Naive thymus-derived CD4-positive, alpha-beta T cell (primary cell): ENCODE results near the gene PDZD2. TPM values are rescaled to one million over a fixed set of nuclear protein-coding genes. Genes with fewer than 3 reads are reported as not detected.
A peak's percentile ranks its signal among the peaks of the same experiment; 100 is the strongest.

Source experiments
- ATAC-seq: fragments of 150-1000 bp; cut with Tn5 transposase; 2 replicates; pipeline ENCODE4 v1.10.0; 2021; ENCODE audit warnings: mild to moderate bottlenecking, moderate library complexity
- CTCF ChIA-PET: fragments of 350-600 bp; sonication (Branson Sonifier 250); formaldehyde crosslinking; loops from one replicate; lab custom pipeline; 2021; ENCODE audit warnings: antibody characterized with exemption; lab: Charles Lee
- POLR2A ChIA-PET: fragments of 350-600 bp; sonication (Branson Sonifier 250); formaldehyde crosslinking; loops from one replicate; lab custom pipeline; 2021; ENCODE audit warnings: antibody characterized with exemption, inconsistent platforms; lab: Charles Lee
- DNase-seq, 9 donors: peaks; one replicate each; pipeline versions ENCODE4 v3.0.0 to v3.0.0-alpha.2; 2020 to 2022; ENCODE audit warnings: mixed read lengths in 1 of 9
- H3K27ac ChIP-seq: one replicate; pipeline ENCODE4 v1.7.0; 2013; ENCODE audit warnings: mild to moderate bottlenecking, low read depth, low read length, moderate library complexity
- H3K27me3 ChIP-seq, 2 donors: one replicate each; pipeline ENCODE4 v1.7.0; 2013; ENCODE audit warnings: low read length in 2 of 2, mild to moderate bottlenecking in 2 of 2, moderate library complexity in 2 of 2; ENCODE audit not compliant: control insufficient read depth in 2 of 2, insufficient read depth in 2 of 2
- H3K36me3 ChIP-seq, 3 experiments: 1 replicate in 2 of 3; 2 replicates in 1 of 3; pipeline ENCODE4 v1.7.0; 2013; ENCODE audit warnings: low read length in 3 of 3, mild to moderate bottlenecking in 3 of 3, moderate library complexity in 1 of 3; ENCODE audit not compliant: insufficient read depth in 3 of 3, control insufficient read depth in 2 of 3
- H3K4me1 ChIP-seq, 2 donors: one replicate each; pipeline ENCODE4 v1.7.0; 2013; ENCODE audit warnings: low read length in 2 of 2, mild to moderate bottlenecking in 2 of 2, moderate library complexity in 1 of 2; ENCODE audit not compliant: control insufficient read depth in 2 of 2, insufficient read depth in 2 of 2
- H3K4me3 ChIP-seq: 2 replicates; pipeline ENCODE4 v1.7.0; 2013; ENCODE audit warnings: mild to moderate bottlenecking, low read length
- H3K9me3 ChIP-seq, 3 experiments: 1 replicate in 2 of 3; 2 replicates in 1 of 3; pipeline ENCODE4 v1.7.0; 2013; ENCODE audit warnings: low read length in 3 of 3; ENCODE audit not compliant: control insufficient read depth in 2 of 3
- H3K27ac Mint-ChIP-seq, 9 donors: one replicate each; pipeline ENCODE4 v1.8.0; 2020 to 2022; ENCODE audit warnings: mixed read lengths in 9 of 9, mild to moderate bottlenecking in 8 of 9, moderate library complexity in 5 of 9, inconsistent platforms in 2 of 9
- H3K27me3 Mint-ChIP-seq, 5 donors: one replicate each; pipeline ENCODE4 v1.8.0; 2021 to 2022; ENCODE audit warnings: mixed read lengths in 5 of 5, mild to moderate bottlenecking in 1 of 5
- H3K36me3 Mint-ChIP-seq, 5 donors: one replicate each; pipeline ENCODE4 v1.8.0; 2020 to 2022; ENCODE audit warnings: mixed read lengths in 5 of 5, mild to moderate bottlenecking in 3 of 5, inconsistent platforms in 1 of 5
- H3K4me1 Mint-ChIP-seq, 7 donors: one replicate each; pipeline ENCODE4 v1.8.0; 2020 to 2022; ENCODE audit warnings: mixed read lengths in 7 of 7, mild to moderate bottlenecking in 3 of 7, inconsistent platforms in 1 of 7
- H3K4me3 Mint-ChIP-seq, 10 donors: one replicate each; pipeline ENCODE4 v1.8.0; 2020 to 2022; ENCODE audit warnings: mild to moderate bottlenecking in 10 of 10, mixed read lengths in 10 of 10, moderate library complexity in 6 of 10, inconsistent platforms in 2 of 10
- H3K9me3 Mint-ChIP-seq, 11 donors: one replicate each; pipeline ENCODE4 v1.8.0; 2020 to 2022; ENCODE audit warnings: mixed read lengths in 11 of 11, mild to moderate bottlenecking in 4 of 11, inconsistent platforms in 1 of 11, moderate library complexity in 1 of 11
- intact Hi-C, 2 donors: fragments of 100-400 bp; cut with micrococcal nuclease; formaldehyde crosslinking; loops; one replicate each; pipeline ENCODE4 v1.15.1; 2023
- polyA plus RNA-seq, 2 donors: library from polyadenylated mRNA; unstranded; fragments of 300-500 nt; fragmentation: Illumina TruSeq; gene quantifications; one replicate each; pipeline ENCODE4 v1.2.3, GENCODE V29; 2021
- total RNA-seq, 6 experiments: library from RNA in 5 of 6; stranded (reverse) in 5 of 6; gene quantifications; 1 replicate in 5 of 6; 2 replicates in 1 of 6; pipeline ENCODE4 v1.2.3 and lab custom pipeline; 2021 to 2026

Gene PDZD2
- total and polyA plus RNA-seq, 7 experiments from 2014 or later: 1.1 to 2.7 (median 1.3) TPM; not detected in 1

DNA sequence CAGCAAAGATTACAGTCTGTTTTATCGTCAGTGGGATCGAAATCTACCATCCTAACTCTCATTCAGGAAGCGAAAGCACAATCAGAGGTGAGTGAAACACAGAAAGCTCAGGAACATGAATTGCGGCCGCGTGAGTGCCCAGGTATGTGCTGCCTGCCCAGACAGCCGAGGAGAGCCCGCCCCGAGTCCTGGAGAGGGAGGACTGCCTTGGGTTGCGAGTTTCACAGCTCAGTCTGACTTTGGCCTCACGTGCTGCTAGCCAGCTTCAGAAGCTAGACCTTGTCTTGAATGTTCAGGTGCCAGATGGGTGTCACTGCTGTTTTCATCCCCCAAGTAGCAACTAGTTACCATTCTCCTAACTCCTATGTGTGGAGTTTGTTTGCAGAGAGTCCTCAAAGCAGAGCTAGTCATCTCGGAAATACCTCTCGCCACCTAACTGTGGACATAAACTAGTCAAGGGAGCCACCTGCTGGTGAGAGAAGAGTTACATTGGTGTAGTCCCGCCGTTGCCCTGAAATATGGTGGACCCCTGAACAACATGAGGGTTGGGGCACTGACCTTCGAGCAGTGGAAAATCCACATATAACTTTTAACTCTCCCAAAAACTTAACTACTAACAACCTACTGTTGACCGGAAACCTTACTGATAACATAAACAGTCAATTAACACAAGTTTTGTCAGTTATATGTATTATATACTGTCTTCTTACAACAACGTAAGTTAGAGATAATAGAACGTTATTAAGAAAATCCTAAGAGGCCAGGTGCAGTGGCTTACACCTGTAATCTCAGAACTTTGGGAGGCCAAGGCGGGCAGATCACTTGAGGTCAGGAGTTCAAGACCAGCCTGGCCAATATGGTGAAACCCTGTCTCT, 454.2 kb downstream of the PDZD2 start:
- no peaks in the 10 kb centered on the region for H3K4me1 ChIP-seq
- no peak overlapping the region for H3K4me3 ChIP-seq
- ATAC-seq: peak; percentile 89
- Mint-ChIP-seq H3K36me3 (peaks cover 0 to 9% (median 2%) of the 10 kb centered on the region in 5 donors), H3K4me3 (no peak overlapping the region), H3K9me3 (peaks cover 0 to under 1% (median 0%) of the 10 kb centered on the region in 11 donors), H3K27me3 (no peaks in the 10 kb centered on the region), H3K27ac (peak overlapping the region in 2 of 9 donors; percentile 60 to 71), H3K4me1 (peaks cover 0 to 7% (median 4%) of the 10 kb centered on the region in 7 donors)
- ChIA-PET CTCF (interaction anchor here (0.6 to 1.8 kb wide), 10 partner anchors 12 to 683 kb away, joined by 3 to 22 read pairs (median 4); no protein-coding TSS in a partner anchor), POLR2A (no interaction called here)
- DNase-seq: peak; percentile 27 to 76 (median 65)
- H3K9me3 ChIP-seq: no peaks in the 10 kb centered on the region
- no peaks in the 10 kb centered on the region for H3K36me3 ChIP-seq
- no peak overlapping the region for H3K27ac ChIP-seq
- intact Hi-C loops: loop anchor here (1.0 to 5.0 kb wide), 4 partner anchors 17 to 512 kb away; partner anchors contain the start of gene PDZD2 (in 1 of the 2)
- no peaks in the 10 kb centered on the region for H3K27me3 ChIP-seq

- DNase-seq (no peak), ATAC-seq (no peak)
- Mint-ChIP-seq H3K4me3 (no peak overlapping the region), H3K4me1 (peaks cover 0 to 7% (median 4%) of the 10 kb centered on the region in 7 donors), H3K9me3 (no peaks in the 10 kb centered on the region), H3K36me3 (peaks cover 0 to 13% (median 7%) of the 10 kb centered on the region in 5 donors), H3K27me3 (no peaks in the 10 kb centered on the region), H3K27ac (peak overlapping the region in 3 of 9 donors; percentile 6 to 64 (median 62))
- Histone ChIP-seq H3K36me3 (peaks cover 0 to 1% (median 0%) of the 10 kb centered on the region in 3 experiments), H3K27ac (no peak overlapping the region), H3K9me3 (no peaks in the 10 kb centered on the region), H3K27me3 (no peaks in the 10 kb centered on the region), H3K4me1 (no peaks in the 10 kb centered on the region), H3K4me3 (no peak overlapping the region)
- CTCF ChIA-PET: interaction anchor here (0.8 kb wide), 1 partner anchor 270 kb away, joined by 3 read pairs; no protein-coding TSS in a partner anchor
- POLR2A ChIA-PET: interaction anchor here (0.6 kb wide), 1 partner anchor 10 kb away, joined by 3 read pairs; no protein-coding TSS in a partner anchor
- intact Hi-C loops: loop anchor here in 1 of 2 donors (5.0 kb wide), 1 partner anchor 457 kb away; the partner anchor contains the start of gene PDZD2
Measured at GRCh38 chr5:32094691-32095090, 455.8 kb downstream of the PDZD2 start.

DNA sequence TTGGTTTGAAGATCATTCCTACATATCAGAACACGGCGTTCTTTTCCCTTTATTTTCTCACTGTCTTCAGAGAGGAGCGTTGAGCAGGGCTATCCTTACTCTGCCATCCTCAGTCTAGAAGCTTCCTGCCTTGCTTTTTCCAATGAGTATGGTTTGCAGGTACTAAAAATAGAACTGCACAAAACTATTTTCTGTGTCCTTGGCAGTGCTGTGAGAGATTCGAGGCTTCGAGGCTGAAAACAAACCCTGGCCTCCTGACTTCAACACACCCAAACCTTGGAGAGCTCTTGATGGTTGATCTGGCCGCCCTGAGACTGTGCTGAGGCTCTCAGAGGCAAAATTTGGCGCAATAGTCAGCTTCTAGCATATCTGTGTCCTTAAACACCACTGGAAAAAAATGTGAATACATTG, 456.3 kb downstream of the PDZD2 start:
- intact Hi-C loops: no loop called here
- Histone ChIP-seq H3K27me3 (no peaks in the 10 kb centered on the region), H3K36me3 (peaks cover 0 to 7% (median 0%) of the 10 kb centered on the region in 3 experiments), H3K4me3 (no peak overlapping the region), H3K27ac (no peak overlapping the region), H3K4me1 (no peaks in the 10 kb centered on the region), H3K9me3 (no peaks in the 10 kb centered on the region)
- Mint-ChIP-seq H3K27ac (peak overlapping the region in 3 of 9 donors; percentile 6 to 64 (median 25)), H3K36me3 (peaks cover 0 to 17% (median 7%) of the 10 kb centered on the region in 5 donors), H3K4me1 (peaks cover 0 to 7% (median 4%) of the 10 kb centered on the region in 7 donors), H3K4me3 (no peak overlapping the region), H3K27me3 (no peaks in the 10 kb centered on the region), H3K9me3 (no peaks in the 10 kb centered on the region)
- DNase-seq (no peak), ATAC-seq (no peak)
- ChIA-PET POLR2A (no interaction called here), CTCF (interaction anchor here (0.8 to 0.9 kb wide), 2 partner anchors 270 to 510 kb away, joined by 3 read pairs; no protein-coding TSS in a partner anchor)

- intact Hi-C loops: no loop called here
- POLR2A ChIA-PET: no interaction called here
Measured at GRCh38 chr5:32096891-32097595, 458.1 kb downstream of the PDZD2 start.

DNA sequence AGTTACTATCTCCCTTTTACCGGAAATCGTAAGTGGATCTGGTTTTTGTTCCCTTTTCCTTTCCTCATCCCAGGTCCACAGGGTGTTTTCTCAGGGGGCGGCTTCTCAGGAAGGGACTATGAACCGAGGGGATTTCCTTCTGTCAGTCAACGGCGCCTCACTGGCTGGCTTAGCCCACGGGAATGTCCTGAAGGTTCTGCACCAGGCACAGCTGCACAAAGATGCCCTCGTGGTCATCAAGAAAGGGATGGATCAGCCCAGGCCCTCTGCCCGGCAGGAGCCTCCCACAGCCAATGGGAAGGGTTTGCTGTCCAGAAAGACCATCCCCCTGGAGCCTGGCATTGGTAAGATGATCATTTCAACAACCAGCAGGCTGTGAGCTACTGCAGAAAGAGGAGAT, 459.4 kb downstream of the PDZD2 start:
- DNase-seq (no peak), ATAC-seq (no peak)
- POLR2A ChIA-PET: no interaction called here
- H3K4me3 Mint-ChIP-seq: no peak overlapping the region
- no peaks in the 10 kb centered on the region for H3K27me3 Mint-ChIP-seq
- CTCF ChIA-PET: no interaction called here
- peaks cover 4 to 28% (median 10%) of the 10 kb centered on the region in 5 donors for H3K36me3 Mint-ChIP-seq
- H3K9me3 ChIP-seq: no peaks in the 10 kb centered on the region
- no peak overlapping the region for H3K27ac Mint-ChIP-seq
- no peak overlapping the region for H3K27ac ChIP-seq
- H3K4me1 ChIP-seq: no peaks in the 10 kb centered on the region
- intact Hi-C loops: no loop called here
- H3K4me1 Mint-ChIP-seq: peaks cover 0 to 2% (median under 1%) of the 10 kb centered on the region in 7 donors
- peaks cover 4 to 18% (median 7%) of the 10 kb centered on the region in 3 experiments for H3K36me3 ChIP-seq
- no peaks in the 10 kb centered on the region for H3K9me3 Mint-ChIP-seq
- H3K27me3 ChIP-seq: no peaks in the 10 kb centered on the region
- H3K4me3 ChIP-seq: no peak overlapping the region

More at GRCh38 chr5:32096891-32097595, 458.1 kb downstream of the PDZD2 start:
- H3K4me3 Mint-ChIP-seq: no peak overlapping the region
- peaks cover 0 to 25% (median 7%) of the 10 kb centered on the region in 5 donors for H3K36me3 Mint-ChIP-seq
- peaks cover 0 to 7% (median 4%) of the 10 kb centered on the region in 7 donors for H3K4me1 Mint-ChIP-seq
- Histone ChIP-seq H3K36me3 (peaks cover 0 to 18% (median 2%) of the 10 kb centered on the region in 3 experiments), H3K4me1 (no peaks in the 10 kb centered on the region), H3K27me3 (no peaks in the 10 kb centered on the region), H3K27ac (no peak overlapping the region), H3K4me3 (no peak overlapping the region), H3K9me3 (no peaks in the 10 kb centered on the region)
- CTCF ChIA-PET: no interaction called here
- H3K9me3 Mint-ChIP-seq: no peaks in the 10 kb centered on the region
- no peak for ATAC-seq
- no peaks in the 10 kb centered on the region for H3K27me3 Mint-ChIP-seq
- no peak for DNase-seq
- H3K27ac Mint-ChIP-seq: peak overlapping the region in 2 of 9 donors; percentile 53 to 55

DNA sequence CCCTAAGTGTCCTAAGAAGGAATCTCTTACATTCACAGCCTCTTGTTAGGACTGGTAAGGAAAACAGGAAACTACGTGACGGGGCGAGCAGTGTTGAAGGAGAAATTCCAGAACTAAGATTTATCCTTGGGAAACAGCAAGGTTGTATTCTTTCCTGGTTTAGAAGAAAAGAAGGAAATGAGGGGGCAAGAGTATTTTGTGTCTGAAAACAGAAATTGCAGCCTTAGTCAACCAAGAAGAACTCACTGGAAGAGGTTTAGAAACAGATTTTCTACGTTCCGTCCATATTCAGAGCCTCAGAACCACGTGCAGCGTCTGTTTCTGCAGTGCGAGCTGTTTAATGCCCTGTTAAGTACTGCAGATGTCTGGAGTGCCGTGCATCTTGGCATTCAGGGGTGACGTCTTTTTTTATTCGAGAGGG, 460.0 kb downstream of the PDZD2 start:
- no peak overlapping the region for H3K4me3 ChIP-seq
- ChIA-PET CTCF (no interaction called here), POLR2A (no interaction called here)
- no peaks in the 10 kb centered on the region for H3K4me1 Mint-ChIP-seq
- DNase-seq (no peak), ATAC-seq (no peak)
- peak overlapping the region in 2 of 9 donors; percentile 4 to 29 for H3K27ac Mint-ChIP-seq
- H3K36me3 ChIP-seq: peaks cover 4 to 18% (median 13%) of the 10 kb centered on the region in 3 experiments
- H3K27me3 Mint-ChIP-seq: no peaks in the 10 kb centered on the region
- no peaks in the 10 kb centered on the region for H3K9me3 ChIP-seq
- intact Hi-C loops: no loop called here
- no peaks in the 10 kb centered on the region for H3K4me1 ChIP-seq
- H3K36me3 Mint-ChIP-seq: peaks cover 4 to 34% (median 13%) of the 10 kb centered on the region in 5 donors
- no peaks in the 10 kb centered on the region for H3K9me3 Mint-ChIP-seq
- no peak overlapping the region for H3K4me3 Mint-ChIP-seq
- H3K27ac ChIP-seq: no peak overlapping the region
- no peaks in the 10 kb centered on the region for H3K27me3 ChIP-seq
